Activated T-cell treated with anti-CD3 and anti-CD28 coated beads for 1 hour (primary cell): Measurements from ENCODE around the gene DCANP1.

Source experiments
- DNase-seq: peaks from one replicate; pipeline ENCODE4 v3.0.0-alpha.2; 2020; ENCODE audit warnings: low read depth

The DCANP1 gene

GRCh38 chr5:135456238-135457099 is 9.3 kb upstream of the DCANP1 start:
- no peak for DNase-seq

GRCh38 chr5:135455876-135456237 is 8.7 kb upstream of the DCANP1 start:
- no peak for DNase-seq

DNA sequence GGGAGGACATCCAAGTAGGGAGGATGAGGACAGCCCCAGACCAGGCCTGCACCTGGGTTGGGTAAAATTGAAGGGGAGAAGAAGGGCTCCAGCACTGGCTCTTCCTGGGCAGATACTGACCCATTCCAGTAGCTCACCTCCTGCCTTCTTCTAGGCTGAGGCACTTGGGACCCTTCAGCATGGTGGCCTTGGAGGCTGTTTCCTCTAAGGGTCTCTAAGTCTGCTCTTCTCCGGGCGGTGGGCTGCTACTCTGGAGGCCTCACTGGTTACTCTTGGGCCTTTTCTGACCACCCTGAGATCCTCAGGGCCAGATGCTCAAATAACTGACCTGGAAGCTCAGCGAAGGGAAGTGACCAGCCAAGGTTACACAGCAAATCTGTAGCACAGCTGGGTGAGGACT is 7.8 kb upstream of the DCANP1 start:
- DNase-seq, result no peak

DNA sequence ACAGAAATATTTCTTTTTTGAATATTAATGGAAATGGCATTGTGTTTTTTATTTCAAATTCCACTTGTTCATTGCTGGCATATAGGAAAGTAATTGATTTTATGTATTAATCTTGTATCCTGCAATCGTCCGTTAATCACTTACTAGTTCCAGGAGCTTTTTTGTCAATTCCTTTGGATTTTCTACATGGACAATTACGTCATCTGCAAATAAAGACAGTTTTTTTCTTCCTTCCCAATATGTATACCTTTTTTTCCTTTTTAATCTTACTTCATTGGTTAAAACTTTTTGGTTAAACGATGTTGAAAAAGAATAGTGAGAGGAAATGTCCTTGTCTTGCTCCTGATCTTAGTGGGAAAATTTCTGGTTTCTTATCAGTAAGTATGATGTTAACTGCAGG is 6.5 kb upstream of the DCANP1 start:
- DNase-seq, result no peak

- no peak for DNase-seq
Measured at GRCh38 chr5:135452321-135453030, 5.3 kb upstream of the DCANP1 start, which contains the start of gene TIFAB. Gene TIFAB (minus strand): TSS chr5:135452351. CDS start chr5:135449939, 2,412 bp downstream.

DNA sequence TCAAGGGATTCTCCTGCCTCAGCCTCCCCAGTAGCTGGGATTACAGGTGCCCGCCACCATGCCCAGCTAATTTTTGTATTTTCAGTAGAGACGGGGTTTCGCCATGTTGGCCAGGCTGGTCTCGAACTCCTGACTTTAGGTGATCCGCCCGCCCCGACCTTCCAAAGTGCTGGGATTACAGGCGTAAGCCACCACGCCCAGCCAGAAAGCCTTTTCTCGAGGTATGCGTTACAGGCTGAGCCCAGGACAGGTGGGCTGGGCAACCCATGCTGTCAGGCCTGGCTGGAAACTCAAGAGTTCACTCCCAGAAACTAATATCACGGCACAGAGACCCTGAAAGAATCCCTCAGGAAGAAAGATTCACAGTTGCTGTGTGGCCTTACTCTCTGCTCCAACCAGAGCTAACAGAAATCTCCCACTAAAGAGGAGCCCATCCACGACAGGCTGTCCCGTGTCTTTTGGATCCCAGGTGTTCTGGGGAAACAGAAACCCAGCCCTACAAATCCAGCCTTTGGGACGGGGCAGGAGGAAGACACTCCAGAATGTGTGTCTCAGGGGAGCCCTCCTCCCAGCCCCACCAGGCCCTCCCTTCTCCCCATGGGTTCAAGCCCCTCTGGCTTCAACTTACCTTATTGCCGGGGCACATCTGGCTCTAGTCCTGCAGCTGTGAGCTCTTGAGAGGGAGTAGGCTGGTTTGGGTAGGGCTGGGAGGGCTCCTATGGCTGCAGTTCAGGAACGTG is 4.6 kb upstream of the DCANP1 start:
- no peak for DNase-seq

GRCh38 chr5:135450952-135451351 is 3.8 kb upstream of the DCANP1 start:
- no peak for DNase-seq

DNA sequence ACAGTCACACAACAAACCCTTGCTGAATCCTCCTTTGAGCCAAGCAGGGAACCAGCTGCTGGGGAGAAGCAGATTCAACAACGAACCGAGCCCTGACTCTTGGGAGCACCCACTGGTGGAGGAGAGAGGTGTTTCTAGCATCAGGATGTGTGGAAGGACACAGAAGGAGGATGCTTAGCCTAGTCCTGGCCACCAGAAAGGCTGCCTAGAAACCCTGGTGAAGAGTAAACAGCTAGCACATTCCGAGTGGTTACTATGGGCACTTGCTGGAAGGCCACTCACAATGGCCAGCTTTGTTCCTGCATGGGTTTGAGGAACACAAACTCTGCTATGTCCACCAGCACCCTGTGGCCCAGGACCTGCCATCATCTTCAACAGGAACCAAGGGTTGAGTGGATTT is 3.2 kb upstream of the DCANP1 start:
- DNase-seq, result no peak

DNA sequence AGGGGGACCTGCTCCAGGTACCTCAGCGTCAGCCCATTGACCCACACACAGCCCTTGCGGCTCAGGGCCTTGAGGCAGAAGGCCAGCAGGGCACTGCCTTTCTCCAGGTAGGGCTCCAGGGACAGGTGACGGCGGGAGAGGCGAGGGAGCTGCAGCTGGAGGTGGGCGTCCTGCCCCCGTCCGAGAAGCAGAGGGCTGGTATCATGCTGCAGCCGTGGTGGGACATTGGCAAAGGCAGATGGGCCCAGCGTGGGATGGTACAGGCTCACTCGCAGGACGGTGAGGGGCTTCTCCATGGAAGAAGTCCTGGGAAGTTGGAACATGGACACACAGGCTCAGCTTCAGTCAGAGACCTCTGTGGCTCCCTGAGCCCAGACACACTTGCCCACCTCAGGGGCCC is 2.5 kb upstream of the DCANP1 start:
- DNase-seq, result no peak

GRCh38 chr5:135448791-135449507 is 1.8 kb upstream of the DCANP1 start:
- DNase-seq, result no peak

- no peak for DNase-seq
Measured at GRCh38 chr5:135448071-135448739, 1.1 kb upstream of the DCANP1 start.

DNA sequence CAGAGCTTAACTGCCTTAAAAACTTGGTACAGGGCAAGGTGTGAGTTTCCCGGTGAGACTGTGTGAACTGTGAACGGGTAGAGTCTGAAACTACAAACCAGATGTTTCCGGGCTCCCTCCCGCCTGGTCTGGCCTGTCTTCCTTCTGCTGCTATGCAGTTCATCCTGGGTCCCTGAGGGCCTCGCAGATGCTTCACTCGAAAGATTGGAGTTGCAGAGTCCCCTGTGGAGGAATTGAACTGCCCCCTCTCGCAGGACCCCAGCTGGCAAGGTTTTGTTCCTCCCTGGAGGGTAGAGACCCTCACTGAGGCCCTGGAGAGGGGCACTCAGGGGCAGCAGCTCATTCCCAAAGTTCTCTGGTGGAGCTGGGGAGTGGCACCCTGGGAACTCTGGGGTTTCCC is 533 bp downstream of the DCANP1 start:
- no peak for DNase-seq

- no peak for DNase-seq
Measured at GRCh38 chr5:135446206-135446605, 942 bp downstream of the DCANP1 start.

GRCh38 chr5:135445306-135445985 is 1.7 kb downstream of the DCANP1 start:
- DNase-seq, result no peak

DNA sequence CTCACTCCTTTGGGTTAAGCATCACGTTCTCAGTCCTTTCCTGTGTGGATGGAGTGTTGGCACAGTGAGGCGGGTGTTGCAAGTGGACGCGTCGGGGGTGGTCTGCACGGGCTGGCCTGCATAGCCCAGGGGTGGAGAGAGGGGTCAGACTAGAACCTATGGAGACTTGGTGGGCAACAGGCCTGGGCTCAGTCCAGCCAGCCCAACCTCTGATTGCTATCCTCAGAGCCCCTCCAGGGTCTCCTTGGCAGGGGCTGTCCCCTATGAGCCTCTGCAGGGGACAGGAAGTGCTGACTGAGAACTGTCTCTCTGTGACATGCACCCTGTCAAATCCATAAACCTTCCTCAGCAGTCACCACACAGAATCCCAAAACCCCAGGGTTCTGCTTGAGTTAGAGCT is 2.3 kb downstream of the DCANP1 start:
- no peak for DNase-seq

DNA sequence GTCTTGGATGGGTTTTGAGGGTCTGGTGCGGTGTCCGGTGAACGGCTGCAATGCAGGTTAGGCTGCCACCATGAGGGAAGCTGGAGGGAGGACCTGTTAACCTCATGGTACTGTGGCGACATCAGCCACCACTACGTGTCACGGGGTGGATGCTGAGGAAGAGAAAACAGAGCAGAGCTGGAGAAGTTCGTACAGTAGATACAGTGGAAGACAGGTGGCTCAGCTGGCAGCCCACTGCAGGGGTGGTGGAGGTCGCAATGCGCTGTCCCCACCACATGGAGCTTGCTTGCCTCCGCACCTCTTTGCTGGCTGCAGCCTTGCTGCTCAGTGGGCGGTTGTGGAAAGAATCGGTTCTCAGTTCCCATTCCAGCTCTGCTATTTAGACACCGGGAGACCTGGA is 2.8 kb downstream of the DCANP1 start:
- no peak for DNase-seq

DNA sequence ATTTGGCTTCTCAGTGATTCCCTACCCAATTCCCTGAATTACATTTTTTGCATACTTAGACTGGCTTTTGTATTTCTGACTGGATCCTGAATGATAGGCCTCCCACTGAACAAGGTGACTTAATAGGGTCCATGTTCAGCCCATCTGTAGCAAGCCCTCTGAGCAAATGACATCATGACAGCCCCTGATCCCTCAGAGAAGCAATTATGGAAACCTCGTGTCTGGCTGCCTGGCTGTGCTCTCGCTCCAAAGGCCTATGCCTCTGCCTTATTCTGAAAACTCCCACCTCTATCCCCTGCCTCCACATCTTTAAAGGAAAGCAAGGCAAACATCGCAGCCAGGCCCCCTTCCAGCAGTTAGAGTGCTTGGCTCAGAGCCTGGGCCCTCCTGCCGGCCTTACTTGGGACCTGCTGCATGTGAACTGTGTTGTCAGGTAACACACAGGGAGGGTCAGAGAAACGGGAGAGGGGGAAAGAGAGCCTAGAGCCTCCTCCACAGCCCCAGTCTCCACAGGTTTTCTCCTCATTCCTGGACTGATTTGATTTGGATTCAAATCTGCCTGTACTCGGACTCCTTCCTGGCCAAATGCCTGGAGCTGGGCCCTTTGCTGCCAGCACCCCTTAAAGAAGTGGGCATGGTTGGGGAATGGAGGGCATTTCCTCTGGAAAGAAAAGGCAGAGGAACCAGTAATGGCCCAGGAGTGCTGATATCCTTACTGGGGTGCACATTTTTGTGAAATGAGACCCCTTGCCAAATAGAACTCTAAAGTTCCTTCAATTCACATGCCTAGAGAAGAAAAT is 3.8 kb downstream of the DCANP1 start:
- no peak for DNase-seq

- no peak for DNase-seq
Measured at GRCh38 chr5:135442431-135443160, 4.6 kb downstream of the DCANP1 start.

DNA sequence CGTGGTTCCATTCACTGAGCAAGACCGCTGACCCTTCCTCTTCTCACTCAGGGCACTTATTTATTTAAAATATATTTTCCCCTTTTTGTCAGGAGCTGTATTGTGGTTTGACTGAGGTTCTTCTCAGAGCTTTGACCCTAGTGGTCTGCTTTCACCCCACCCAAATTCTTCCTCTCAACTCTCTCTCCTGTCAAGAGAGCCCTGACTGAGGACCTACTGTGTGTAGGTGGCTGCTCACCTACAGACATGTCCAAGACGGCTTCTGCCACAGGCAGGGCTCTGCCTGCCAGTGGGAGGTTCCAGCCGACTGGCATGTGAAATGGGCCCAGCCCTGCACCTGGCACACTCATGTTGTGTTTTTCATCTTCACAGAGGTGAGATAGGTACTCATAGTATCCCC is 5.2 kb downstream of the DCANP1 start:
- no peak for DNase-seq
